Mononuclear cell (primary cell): ENCODE measurements around the gene POFUT2. TPM values are rescaled to one million over a fixed set of nuclear protein-coding genes. Genes with fewer than 3 reads are reported as not detected.

Experiments used
- H3K27me3 ChIP-seq: 2 replicates; pipeline ENCODE4 v1.6.0; 2011; ENCODE audit warnings: low read length, control low read depth; ENCODE audit not compliant: insufficient read depth
- H3K4me1 ChIP-seq: 2 replicates; pipeline ENCODE4 v1.5.1; 2011; ENCODE audit warnings: mild to moderate bottlenecking, low read length, control low read depth; ENCODE audit not compliant: insufficient read depth
- H3K4me3 ChIP-seq: 2 replicates; pipeline ENCODE4 v1.5.1; 2011; ENCODE audit warnings: mild to moderate bottlenecking, low read length, moderate library complexity
- H3K9me3 ChIP-seq: 2 replicates; pipeline ENCODE4 v1.5.1; 2011; ENCODE audit warnings: low read depth, mild to moderate bottlenecking, control low read depth, low read length
- total RNA-seq: library from RNA; depleted of rRNA; stranded (reverse); fragments of >200 nt; gene quantifications from one replicate; pipeline ENCODE4 v1.2.3, GENCODE V29; 2012

The POFUT2 gene
- total RNA-seq, 1 donor, result 13.9 TPM

DNA sequence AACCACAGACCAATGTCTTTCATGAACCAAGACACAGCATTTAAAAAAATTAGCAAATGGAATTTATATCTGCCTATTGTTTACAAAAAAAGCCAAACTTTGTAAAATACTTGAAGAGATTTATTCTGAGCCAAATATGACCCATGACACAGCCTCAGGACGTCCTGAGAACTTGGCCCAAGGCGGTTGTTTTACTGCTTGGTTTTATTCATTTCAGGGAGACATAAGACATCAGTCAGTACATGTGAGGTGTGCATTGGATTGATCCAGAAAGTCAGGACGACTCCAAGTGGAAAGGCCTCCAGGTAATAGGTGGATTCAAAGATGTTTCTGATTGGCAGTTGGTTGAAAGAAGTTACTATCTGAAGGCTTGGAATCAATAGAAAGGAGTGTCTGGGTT, 1.4 kb upstream of the POFUT2 start:
- Histone ChIP-seq H3K27me3 (no peaks in the 10 kb centered on the region), H3K4me3 (no peak overlapping the region), H3K9me3 (no peaks in the 10 kb centered on the region), H3K4me1 (peaks cover 25% of the 10 kb centered on the region)

DNA sequence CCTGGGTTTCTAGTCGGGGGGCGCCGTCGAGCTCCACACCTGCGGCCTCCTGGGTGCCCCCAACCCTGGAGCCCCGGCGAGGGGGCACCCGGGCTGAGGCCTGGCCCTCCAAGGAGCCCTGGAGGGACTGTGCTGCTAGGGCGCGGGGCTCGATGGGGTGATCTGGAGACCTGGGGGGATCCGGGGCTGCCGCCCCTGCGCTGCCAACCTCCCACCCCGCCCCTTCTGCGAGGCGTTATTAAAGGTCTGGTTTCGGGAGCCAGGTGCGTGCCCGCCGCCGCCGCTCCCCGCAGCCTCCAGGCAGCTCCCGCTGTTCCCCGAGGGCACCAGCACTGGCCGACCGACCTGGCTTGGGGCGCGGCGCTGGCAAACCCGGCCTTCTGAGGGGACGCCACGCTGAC, 746 bp upstream of the POFUT2 start:
- Histone ChIP-seq H3K9me3 (no peaks in the 10 kb centered on the region), H3K4me1 (peaks cover 25% of the 10 kb centered on the region), H3K4me3 (peak overlapping the region; percentile 22), H3K27me3 (no peaks in the 10 kb centered on the region)

DNA sequence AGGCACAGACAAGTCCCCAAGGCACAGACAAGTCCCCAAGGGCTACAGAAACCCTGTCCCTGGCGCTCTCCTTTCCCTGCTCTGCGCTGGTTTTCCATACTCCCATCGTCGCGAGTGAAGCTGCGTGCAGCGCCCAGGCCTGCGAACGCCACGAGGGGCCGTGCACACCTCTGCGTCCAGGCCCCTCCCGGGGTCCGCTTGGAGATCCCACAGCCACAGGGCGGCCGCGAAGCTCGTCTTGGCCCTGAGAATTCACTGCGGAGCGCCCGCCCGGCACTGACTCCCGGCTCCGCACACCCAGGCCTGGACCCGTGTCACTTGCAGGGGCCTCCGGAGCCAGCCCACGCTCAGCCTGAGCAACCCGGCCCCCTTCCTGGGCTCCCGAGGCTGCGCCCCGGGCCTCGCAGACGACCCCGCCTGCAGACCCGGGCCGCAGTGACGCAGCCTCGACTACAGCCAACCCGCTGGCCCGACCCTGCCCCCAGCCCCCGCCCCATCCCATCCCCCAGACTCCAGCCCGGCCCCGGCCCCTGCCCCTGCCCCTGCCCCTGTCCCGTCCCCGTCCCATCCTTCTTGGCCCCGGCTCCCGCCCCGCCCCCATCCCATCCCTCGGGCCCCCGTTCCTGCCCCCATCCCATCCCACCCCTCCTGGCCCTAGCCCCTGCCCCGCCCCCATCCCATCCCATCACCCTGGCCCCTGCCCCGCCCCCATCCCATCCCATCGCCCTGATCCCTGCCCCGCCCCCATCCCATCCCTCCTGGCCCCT, 841 bp downstream of the POFUT2 start:
- H3K4me3 ChIP-seq, result no peak overlapping the region
- H3K27me3 ChIP-seq, result no peaks in the 10 kb centered on the region

DNA sequence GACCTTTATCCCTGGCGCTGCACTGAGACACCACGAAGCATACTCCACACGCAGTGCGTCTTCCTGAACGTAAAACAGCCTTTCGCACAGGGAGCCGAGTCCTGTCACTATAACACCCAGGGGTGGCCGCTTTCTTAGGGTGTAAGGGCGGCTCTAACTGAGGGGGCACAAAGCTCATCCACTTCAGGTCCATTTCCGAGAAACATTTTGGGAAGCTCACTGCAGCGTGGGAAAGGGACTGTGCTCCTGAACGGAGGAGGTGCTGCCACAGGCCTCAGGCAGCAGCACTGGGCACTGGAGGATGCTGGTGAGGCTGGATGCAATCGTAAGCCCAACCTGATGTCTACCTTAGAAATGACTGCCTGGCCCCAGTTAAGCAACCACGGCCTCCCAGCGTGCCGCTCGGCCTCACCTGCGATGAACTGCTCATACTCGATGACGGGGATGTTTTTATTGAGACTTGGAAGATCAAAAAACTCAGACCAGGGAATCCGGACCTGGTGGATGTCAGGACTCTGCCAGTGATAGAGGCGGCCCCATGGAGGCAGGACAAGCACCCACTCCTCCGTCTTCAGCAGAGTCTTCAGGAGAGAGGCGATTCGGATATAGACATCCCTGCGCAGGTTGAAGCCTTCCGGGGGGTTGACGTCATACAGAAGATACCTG, 2.3 kb downstream of the POFUT2 start:
- Histone ChIP-seq H3K4me3 (no peak overlapping the region), H3K9me3 (no peaks in the 10 kb centered on the region), H3K27me3 (no peaks in the 10 kb centered on the region), H3K4me1 (peaks cover 11% of the 10 kb centered on the region)

More for the DNA sequence above, 841 bp downstream of the POFUT2 start:
- H3K9me3 ChIP-seq, result no peaks in the 10 kb centered on the region
- peaks cover 11% of the 10 kb centered on the region for H3K4me1 ChIP-seq

DNA sequence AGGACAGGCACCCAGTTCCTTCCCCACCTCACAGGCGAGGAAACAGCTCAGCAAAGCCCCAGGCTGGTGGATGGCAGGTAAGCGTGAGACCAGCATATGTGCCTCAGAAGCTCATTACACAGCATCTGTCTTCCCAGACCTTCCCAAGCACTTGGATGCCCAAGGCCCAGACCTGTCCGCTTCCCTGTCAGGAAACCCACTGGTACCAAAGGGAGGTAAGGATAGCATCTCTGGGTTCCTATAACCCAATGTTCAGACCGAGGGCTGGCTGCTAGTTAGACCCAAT, 3.3 kb downstream of the POFUT2 start:
- H3K4me1 ChIP-seq, result peaks cover 11% of the 10 kb centered on the region
- H3K27me3 ChIP-seq, result no peaks in the 10 kb centered on the region
- no peak overlapping the region for H3K4me3 ChIP-seq
- no peaks in the 10 kb centered on the region for H3K9me3 ChIP-seq

GRCh38 chr21:45283611-45284455, 3.9 kb downstream of the POFUT2 start:
- no peaks in the 10 kb centered on the region for H3K27me3 ChIP-seq
- H3K4me1 ChIP-seq, result peaks cover 11% of the 10 kb centered on the region
- no peak overlapping the region for H3K4me3 ChIP-seq

GRCh38 chr21:45283035-45283610, 4.6 kb downstream of the POFUT2 start:
- Histone ChIP-seq H3K9me3 (no peaks in the 10 kb centered on the region), H3K4me3 (no peak overlapping the region), H3K27me3 (no peaks in the 10 kb centered on the region), H3K4me1 (peaks cover 6% of the 10 kb centered on the region)

More at GRCh38 chr21:45283611-45284455, 3.9 kb downstream of the POFUT2 start:
- no peaks in the 10 kb centered on the region for H3K9me3 ChIP-seq

DNA sequence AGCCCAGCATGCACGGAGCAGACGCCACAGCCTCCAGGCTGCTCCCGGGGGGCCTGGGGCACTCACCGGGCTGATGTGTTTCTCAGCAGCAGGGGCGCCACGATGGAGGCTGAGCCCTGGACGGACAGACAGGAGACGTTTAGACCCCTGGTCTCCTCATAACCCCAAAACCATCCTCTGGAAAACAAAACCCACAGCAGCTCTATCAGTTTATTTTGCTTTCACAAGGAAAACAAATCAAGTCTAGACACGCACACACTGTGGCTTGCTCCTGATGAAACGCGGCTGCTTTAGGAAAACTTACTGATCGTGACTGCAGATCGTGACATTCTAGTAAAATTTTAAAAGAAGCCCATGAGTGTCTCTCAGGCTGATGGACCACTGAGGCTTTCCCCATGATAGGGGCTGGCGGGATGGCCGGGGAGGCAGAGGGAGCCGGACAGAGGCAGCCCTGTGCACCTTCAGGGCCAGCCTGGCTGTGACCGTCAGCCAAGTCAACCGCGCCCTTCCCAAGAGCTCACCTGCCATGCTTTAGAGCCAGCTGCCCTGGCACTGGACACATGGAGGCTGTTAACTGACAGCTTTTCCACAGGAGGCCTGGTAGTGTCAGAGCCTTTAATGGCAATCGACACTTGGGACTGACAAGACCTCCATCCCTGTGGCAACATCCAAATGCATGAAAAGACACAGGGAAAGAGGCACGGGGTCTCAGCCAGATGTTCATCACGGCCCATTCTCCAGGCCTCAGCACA, 5.2 kb downstream of the POFUT2 start:
- Histone ChIP-seq H3K4me1 (peaks cover 6% of the 10 kb centered on the region), H3K4me3 (no peak overlapping the region), H3K9me3 (no peaks in the 10 kb centered on the region), H3K27me3 (no peaks in the 10 kb centered on the region)

GRCh38 chr21:45281411-45282282, 6.0 kb downstream of the POFUT2 start:
- H3K4me3 ChIP-seq, result no peak overlapping the region
- H3K9me3 ChIP-seq, result no peaks in the 10 kb centered on the region
- H3K4me1 ChIP-seq, result peaks cover 3% of the 10 kb centered on the region
- H3K27me3 ChIP-seq, result no peaks in the 10 kb centered on the region

GRCh38 chr21:45280969-45281368, 6.7 kb downstream of the POFUT2 start:
- Histone ChIP-seq H3K27me3 (no peaks in the 10 kb centered on the region), H3K4me3 (no peak overlapping the region), H3K9me3 (no peaks in the 10 kb centered on the region), H3K4me1 (no peaks in the 10 kb centered on the region)

DNA sequence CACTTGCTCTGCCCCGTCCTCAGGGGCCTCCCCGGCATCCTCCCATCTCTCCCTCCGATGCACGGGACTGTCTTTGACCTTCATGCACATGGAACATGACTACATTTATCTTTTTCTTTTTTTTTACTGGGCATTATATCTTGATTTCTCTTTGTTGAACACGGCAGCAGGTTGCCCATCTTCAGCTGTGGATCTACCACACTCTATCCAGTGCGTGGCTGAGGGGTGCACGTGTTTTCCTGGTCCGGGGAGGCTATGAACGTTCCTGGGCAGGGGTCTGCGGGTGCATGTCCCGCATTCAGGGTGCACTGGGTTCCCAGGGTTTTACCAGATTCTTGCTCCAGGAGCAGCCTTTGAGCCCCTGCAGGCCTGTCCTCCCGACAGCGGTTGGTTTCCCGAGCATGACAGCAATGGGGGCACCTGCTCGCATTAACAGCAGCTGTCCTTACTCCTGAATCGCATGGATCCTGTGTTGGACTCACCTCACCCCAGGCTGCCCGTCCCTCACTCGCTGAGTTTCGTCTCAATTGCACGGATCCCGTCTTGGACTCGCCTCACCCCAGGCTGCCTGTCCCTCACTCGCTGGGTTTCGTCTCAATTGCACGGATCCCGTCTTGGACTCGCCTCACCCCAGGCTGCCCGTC, 7.4 kb downstream of the POFUT2 start:
- Histone ChIP-seq H3K4me3 (no peak overlapping the region), H3K9me3 (no peaks in the 10 kb centered on the region), H3K27me3 (no peaks in the 10 kb centered on the region), H3K4me1 (no peaks in the 10 kb centered on the region)

- H3K9me3 ChIP-seq, result no peaks in the 10 kb centered on the region
- no peaks in the 10 kb centered on the region for H3K4me1 ChIP-seq
- H3K27me3 ChIP-seq, result no peaks in the 10 kb centered on the region
- H3K4me3 ChIP-seq, result no peak overlapping the region
These were observed 8.1 kb downstream of the POFUT2 start for GRCh38 chr21:45279446-45280177.
